Gastrocnemius medialis (tissue), 4 donors: Measurements from ENCODE around the gene SH3RF1.

Source experiments
- CTCF ChIP-seq, 5 experiments: fragments of 450-650 bp in 3 of 5; fragments of 200-600 bp in 2 of 5; sonication (generic) in 2 of 5; IDR thresholded peaks in 4 of 5; conservative IDR thresholded peaks in 1 of 5; 1 replicate in 4 of 5; 2 replicates in 1 of 5; pipeline ENCODE4 v1.5.1; 2016 to 2019; ENCODE audit warnings: antibody characterized with exemption in 5 of 5, mild to moderate bottlenecking in 3 of 5, moderate library complexity in 3 of 5
- POLR2A ChIP-seq, 2 donors: fragments of 450-650 bp; IDR thresholded peaks; one replicate each; pipeline ENCODE4 v1.6.1; 2017; ENCODE audit warnings: antibody characterized with exemption in 2 of 2, mild to moderate bottlenecking in 2 of 2, moderate library complexity in 2 of 2

- TF ChIP-seq CTCF (IDR thresholded peaks at IDR 0.05 in 4 of 5, conservative IDR thresholded peaks at IDR 0.05 in 1 of 5) (no peak), POLR2A (IDR thresholded peaks at IDR 0.05) (no peak)
Measured at GRCh38 chr4:169279108-169279507, 8.4 kb upstream of the SH3RF1 start.
